NCI-H446 treated with DMSO at 0.1 percent for 48 hours (cell line): ENCODE data around the gene AJAP1.

ENCODE experiments used
- DNase-seq: peaks from one replicate; lab custom pipeline; 2025; lab: John Stamatoyannopoulos, UW

AJAP1 gene

GRCh38 chr1:4771721-4772120 lies 117.3 kb downstream of the AJAP1 start:
- DNase-seq = no peak

- DNase-seq = no peak
These were observed 118.0 kb downstream of the AJAP1 start for GRCh38 chr1:4772294-4773010.

DNA sequence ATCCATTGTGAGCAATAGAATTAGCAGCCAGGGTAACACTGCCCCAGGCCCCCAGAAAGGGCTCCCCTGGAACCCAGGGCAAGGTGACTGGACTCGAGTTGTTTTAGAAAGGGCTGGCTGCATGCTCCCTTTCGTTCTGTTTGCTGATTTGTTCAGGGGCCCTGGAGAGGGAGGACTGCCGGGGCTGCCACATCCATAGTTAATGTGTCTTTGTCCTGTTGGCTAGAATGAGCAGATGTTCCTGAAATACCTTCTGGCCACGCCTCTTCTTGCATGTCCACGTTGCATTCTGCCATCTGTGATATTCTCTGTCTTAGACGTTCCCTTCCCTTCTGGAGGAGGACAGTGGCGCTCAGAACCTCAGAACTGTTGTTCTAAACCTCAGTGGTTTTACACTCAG lies 118.8 kb downstream of the AJAP1 start:
- DNase-seq = no peak

DNA sequence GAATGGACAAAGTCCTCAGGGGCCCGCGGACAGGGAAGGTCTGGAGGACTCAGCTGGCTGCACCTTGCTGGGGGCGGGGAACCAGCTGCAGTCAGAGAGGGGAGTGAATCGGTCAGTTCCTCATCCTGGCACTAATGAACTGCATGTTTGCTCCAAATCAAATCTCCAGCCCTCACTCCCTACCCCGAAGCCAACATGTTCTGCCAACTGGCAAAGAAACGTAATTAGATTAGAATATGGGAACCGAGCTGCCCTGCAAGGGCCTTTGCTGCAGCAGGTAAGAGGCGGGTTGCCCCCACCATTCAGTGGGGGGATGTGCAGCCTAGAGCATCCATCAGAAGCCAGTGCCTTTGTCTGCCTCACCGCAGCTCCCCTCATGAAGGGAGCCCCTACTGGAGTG lies 121.1 kb downstream of the AJAP1 start:
- DNase-seq = no peak

DNA sequence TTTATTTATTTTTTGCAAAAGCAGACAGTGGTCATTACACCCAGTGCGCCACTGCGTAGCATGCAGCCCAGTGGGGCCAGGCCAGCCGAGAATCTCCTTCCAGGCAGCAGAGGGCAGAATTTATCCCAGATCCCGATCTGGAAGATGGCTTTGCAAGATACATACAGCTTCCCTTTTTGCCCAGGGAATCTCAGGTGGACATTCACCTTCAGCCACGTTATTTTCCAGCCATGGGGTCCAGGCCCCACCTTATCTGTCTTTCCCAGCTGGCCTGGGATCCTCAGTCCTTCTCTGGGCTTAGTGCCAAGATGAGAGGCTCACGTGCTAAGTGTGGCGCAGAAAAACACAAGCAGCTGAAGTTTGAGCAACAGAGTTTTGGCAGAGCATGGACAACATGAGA lies 123.6 kb downstream of the AJAP1 start:
- no peak for DNase-seq

GRCh38 chr1:4781646-4782045 lies 127.2 kb downstream of the AJAP1 start:
- no peak for DNase-seq

- DNase-seq = no peak
These were observed 130.4 kb downstream of the AJAP1 start for GRCh38 chr1:4784761-4785160.

DNA sequence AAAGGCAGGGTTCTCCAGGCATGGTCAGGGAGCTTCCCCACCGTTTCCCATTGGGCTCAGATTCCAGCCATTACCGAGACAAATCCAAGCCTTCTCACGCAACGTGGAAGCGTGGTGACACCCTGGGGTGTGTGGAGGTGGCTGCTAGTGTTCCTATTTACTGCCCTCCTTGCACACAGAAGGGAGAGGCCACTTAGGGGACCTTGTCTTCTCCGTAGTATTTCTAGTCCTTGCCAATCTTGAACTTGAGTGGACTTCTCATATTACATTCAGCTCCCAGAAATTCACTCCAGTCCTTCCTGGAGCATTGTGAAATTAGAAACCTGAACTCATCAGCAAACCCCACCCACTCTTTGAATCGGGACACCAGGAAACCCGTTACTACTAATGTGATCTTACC lies 131.6 kb downstream of the AJAP1 start:
- DNase-seq = no peak

DNA sequence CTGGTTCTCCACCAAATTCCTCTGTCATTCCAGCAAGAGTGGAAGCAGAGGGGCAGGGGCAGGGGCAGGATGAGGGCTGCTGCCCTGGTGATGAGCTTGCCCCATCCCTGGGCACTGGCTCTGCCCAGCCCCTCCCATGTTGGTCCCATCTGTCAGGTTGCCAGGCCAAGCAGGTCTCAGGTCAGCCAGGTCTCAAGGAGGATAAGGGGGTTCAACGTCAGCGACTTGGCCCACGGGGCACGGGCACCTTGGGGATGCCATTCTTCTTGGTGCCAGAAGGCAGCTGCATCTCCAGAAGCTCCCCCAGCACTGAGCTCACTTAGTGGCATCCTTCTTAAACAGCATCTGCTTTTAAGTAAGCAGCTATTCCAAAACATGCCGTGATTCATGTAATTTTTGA lies 133.1 kb downstream of the AJAP1 start:
- DNase-seq = no peak

DNA sequence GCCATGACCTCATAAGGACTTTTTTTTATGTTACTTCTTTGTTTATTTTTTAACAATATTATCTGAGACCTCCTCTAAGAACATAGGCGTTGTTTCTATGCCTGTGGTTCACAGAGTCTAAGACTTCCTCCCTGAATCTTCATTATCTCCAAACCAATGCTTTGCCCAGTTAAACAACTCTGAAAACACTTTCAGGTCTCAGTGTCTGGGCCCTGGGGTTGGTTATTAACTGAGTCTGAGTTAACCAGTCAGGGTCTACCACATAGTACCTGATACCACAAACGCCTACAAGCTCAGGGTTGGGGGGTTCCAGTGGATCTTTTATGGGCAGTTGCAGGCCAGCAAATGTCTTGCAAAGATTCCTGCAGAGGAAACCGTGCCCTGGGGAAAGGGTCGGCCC lies 138.2 kb downstream of the AJAP1 start:
- DNase-seq = no peak

GRCh38 chr1:4794020-4794780 lies 139.8 kb downstream of the AJAP1 start:
- DNase-seq = no peak

DNA sequence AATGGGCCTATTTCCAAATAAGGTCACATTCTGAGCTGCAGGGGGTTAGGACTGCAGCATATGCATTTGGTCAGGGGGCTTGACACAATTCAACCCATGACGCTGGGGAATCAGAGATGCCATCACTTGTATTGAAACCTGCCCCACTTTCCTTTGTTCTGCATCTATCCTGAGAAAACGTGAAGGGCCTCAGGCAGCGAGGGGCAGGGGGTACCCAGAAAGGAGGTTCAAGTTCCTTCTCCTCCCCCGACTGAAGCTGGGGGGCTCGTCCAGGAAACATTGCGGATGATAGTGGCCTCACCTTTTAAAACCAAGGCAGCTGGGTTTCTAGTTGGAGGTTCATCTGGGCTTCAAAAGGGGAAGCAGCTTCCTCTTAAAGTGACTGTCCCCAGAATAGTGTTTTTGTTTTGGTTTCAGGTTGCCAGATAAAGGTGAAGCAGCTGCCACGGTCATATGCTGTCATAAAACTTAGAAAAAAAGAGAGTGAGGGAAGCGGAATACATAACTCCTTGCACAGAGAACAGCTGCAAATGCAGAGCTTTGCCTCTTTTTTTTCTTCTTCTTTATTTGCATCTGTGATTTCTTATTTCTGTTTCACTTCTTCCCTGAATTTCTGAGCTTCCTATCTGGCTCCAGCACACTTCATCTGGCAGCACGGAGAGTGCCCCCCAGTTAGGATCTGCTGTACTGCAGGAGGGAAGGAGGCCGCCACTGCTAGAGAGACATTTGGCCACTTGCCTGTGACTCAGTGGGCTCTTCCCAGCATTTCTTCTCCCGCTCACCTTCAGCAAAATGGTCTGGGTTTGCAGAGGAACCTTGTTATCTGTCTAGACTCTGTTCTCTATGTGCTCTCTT lies 142.0 kb downstream of the AJAP1 start:
- DNase-seq = no peak

- DNase-seq = no peak
These were observed 142.6 kb downstream of the AJAP1 start for GRCh38 chr1:4797016-4797410.

- no peak for DNase-seq
These were observed 143.0 kb downstream of the AJAP1 start for GRCh38 chr1:4797429-4797828.

- no peak for DNase-seq
These were observed 146.9 kb downstream of the AJAP1 start for GRCh38 chr1:4801192-4801924.

DNA sequence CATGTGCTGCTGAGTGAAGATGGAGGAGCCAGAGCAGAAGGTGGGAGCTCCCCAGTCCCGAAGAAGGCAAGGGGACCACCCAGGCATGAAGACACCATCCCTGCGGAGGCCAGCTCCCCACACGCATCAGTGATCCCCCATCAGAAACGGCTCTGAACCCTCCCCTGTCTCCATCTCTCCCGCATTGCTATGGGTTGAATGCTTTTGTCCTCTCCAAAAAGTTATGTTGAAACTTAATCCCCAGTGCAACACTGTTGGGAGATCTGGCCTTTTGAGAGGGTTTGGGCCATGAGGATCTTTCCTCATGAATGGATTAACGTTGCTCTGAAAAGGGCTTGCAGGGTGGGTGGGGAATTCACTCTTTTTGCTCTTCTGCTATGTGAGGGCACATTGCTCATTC lies 147.6 kb downstream of the AJAP1 start:
- DNase-seq = no peak

DNA sequence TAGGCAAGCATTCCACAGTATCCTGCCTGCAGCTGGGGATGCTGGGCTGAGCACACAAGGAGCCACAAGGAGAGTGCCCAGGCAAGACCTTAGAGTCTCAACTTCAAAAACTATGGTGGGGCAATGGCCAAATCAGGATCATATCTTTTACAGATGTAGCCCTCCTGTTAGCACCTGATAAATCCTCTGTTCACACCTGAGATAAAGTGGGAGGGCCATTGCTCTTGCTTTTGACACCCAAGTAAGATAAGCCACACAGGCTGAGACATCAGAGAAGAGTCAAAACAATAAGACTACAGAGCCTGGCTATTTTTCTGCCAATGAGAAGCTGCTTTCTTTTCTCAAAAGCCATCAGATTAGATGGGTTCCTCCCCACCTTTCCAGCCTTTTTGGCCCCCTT lies 148.9 kb downstream of the AJAP1 start:
- no peak for DNase-seq

DNA sequence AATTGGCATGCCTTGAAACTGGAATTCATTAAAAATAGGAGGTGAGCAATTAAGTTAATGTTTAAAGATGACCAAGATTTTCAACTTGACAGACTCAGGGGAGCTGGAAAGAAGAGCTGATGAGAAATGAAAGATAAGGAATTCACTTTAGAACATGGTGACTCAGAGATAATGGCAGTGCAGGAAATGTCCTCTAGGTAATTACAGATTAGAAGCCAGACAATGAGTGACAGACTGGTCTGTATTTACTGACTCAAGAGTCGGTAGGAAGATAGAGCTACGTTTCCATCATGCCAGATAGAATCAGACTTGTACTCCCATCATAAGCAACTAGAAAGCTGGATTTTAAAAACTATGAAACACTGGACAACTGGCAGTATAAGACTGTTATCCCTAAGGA lies 151.6 kb downstream of the AJAP1 start:
- DNase-seq = no peak

DNA sequence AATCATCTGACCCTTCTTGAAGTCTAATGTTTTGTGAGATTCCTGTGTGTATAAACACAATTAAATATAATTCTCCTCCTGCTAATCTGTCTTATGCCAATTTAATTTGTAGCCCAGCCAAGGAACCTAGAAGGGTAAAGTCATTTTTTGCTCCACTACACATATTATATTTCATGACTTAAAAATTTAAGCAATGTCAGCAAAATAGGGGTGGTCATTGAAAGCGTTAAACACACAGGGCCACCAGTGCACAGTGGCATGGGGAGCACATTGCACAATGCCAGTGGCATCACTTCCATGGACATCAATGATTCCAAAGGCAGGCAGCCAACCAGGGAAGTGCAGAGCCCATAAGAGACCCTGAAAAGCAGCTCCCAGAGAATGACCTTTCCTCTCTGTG lies 166.1 kb downstream of the AJAP1 start:
- no peak for DNase-seq

- DNase-seq = no peak
These were observed 171.5 kb downstream of the AJAP1 start for GRCh38 chr1:4825800-4826450.

- DNase-seq = no peak
These were observed 176.3 kb downstream of the AJAP1 start for GRCh38 chr1:4830707-4831106.

GRCh38 chr1:4836574-4836973 lies 182.2 kb downstream of the AJAP1 start:
- DNase-seq = no peak
